GM19035 (cell line): ENCODE data around the gene C1orf74.

ENCODE experiments used
- ATAC-seq: cut with Tn5 transposase; IDR thresholded peaks from one replicate; pipeline ENCODE4 v1.9.1; 2021; ENCODE audit not compliant: unreplicated experiment

The C1orf74 gene

DNA sequence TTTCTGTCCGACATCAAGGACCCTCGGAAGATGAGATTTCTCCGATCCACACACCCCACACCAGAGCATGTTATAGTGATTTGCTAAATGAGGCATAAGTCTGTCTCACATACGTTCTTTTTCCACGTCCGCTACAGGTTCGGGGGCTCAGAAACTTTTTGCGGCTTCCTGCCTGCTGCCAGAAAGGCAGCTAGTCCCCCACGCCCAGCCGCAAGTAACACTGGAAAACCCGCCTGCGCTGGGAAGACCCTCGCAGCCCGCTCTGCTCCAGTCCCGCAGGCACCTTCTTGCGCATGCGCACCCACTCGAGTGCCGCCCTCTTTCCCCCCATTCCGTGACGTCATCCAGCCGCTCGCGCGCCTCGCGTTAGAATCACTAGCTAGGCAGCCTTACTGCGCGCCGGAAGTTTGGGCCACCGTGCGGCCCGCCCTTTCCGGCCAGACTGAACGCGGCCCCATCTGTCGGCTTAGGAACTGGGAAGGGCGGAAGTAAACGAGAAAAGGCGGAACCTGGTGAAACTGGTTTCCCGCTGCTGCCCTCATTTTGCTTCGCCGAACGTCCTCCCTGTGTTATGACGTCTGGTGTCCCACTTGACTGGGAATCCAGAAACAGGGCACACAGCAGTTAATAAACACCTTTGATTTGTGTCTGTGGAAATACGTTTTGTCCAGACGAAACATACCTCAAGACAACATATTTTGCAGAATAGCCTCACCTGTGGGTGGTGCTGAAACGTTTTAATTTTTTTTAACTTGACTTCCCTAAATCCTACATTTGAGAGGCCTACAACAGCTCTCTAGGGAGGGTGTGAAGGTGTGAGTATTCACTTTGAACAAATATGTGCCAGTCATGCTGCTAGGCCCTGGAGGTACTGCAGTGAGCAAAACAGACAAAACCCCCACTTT lies at the start of gene C1orf74:
TSS of gene C1orf74 (minus strand) at position 295 of the 905 bp plus-strand sequence. CDS start 925 bp downstream, outside the sequence.
- ATAC-seq, result peak; percentile 99

DNA sequence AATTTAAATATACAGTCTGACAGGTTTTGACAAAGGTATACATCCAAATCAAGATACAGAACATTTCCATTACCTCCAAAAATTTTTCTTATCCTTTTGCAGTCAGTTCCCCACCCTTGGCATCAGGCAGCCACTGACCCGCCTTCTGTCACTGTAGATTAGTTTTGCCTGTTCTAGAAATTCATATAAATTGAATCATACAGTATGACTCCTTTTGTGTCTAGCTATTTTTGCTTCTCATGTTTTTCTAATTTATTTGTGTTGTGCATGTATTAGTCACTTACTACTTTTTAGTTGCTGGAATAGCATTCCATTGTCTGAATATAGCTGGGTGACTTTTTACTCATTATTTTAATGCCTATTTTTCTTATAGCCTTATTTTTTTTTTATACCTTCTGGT lies 47.3 kb upstream of the C1orf74 start:
- no peak for ATAC-seq

DNA sequence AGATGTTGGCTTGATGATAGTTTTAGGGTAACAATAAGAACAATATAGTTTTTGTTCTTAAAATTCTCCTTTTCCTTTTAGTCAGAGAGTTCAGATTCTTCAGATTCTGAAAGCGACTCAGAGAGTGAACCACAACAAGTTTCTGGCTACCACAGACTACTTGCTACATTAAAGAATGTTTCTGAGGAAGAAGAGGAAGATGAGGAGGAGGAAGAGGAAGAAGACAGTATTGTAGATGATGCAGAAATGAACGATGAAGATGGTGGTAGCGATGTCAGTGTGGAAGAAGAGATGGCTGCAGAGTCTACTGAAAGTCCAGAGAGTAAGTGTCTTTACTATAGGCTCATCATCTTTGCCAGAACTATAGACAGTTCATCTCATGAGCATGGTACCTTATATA lies 46.4 kb upstream of the C1orf74 start:
- no peak for ATAC-seq

DNA sequence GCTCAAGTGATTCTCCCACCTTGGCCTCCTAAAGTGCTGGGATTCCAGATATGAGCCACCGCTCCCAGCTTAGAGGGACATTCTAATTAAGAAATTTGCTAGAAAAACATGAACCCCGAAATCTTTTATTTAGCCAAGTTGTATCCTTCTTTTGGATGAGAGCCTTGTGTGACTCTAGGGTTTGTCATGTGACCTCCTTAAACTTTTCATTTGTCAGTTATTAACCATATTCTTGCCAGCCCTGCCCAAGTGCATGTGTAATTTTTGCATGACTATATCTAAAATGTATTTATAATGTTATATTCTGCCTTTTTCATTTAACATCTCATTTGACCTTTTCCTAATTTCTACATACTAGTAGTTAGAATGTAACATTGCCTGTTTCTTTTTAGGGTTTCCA lies 45.4 kb upstream of the C1orf74 start:
- ATAC-seq, result no peak

DNA sequence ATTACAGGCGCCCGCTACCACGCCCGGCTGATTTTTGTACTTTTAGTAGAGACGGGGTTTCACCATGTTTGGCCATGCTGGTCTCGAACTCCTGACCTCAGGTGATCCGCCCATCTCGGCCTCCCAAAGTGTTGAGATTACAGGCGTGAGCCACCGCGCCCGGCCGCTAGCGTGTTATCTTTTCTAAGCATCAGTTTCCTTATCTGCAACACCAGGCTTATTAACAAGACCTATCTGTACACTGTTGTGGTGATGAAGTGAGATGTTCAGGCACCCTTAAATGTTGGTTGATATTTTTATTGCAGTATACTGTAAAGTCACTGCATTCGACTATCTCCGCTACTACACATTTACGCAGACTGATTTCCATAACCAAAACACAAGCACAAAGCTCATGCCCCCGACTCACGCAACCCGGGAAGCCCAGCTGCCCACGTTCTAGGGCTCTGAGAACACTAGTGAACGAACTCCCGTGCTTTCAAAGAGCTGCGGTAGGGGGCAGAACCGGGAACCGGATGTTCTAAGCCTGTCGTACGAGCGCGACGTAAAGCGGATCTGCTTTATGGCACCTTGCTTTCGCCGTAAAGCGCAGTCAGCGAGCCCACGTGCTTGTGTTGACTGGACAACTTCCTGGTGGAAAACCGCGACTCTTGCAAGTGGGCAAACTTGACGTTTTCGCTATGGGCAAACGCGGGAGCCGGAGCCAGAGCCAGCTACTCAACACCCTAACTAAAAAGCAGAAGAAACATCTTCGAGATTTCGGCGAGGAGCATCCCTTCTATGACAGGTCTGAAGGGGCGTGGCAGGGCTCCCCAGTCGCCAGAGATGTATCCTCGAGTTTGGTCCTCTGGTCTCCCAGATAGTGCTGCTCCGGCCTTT lies 43.3 kb upstream of the C1orf74 start, which contains the start of gene UTP25:
TSS of gene UTP25 (plus strand) at position 589 of the 879 bp plus-strand sequence. CDS start at position 681, 92 bp downstream.
- peak; percentile 91 for ATAC-seq

DNA sequence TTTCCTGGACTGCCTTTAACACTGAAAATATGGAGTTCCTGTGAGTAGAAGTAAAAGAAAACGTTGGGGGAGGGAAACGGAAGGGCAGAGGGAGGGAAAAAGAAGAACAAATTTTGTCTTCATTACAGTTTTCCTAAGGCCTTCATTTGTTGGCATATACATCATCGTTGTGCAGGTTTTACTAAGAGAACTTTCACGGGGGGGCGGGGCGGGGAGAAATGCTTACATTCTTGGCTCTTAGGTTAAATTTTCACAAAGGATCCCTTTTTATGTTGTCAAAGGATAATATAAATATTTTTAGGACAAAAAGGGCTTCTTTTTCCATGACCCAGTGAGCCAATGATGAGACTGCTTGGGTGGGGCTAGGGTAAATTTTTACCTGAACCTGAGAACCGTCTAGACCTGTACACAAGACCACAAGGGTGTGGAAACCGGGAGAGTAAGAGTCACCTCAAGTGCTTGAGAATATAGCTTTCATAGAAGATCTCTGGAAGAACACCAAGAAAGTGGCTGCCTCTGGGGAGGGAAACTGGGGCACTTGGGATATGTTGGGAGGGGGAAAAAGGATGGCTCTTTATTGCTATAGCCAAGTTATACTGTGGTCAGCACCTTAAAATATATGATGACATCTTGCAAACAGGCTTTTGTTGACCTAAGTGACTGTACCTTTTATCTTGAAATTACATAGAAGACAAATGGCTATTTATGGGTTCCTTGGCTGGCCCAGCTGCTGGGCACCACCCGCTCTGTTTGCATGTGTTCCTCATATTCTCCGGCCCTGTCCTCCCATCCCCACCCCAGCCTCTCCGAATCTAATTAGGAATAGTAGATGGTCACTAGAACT lies 41.5 kb upstream of the C1orf74 start:
- ATAC-seq, result no peak

DNA sequence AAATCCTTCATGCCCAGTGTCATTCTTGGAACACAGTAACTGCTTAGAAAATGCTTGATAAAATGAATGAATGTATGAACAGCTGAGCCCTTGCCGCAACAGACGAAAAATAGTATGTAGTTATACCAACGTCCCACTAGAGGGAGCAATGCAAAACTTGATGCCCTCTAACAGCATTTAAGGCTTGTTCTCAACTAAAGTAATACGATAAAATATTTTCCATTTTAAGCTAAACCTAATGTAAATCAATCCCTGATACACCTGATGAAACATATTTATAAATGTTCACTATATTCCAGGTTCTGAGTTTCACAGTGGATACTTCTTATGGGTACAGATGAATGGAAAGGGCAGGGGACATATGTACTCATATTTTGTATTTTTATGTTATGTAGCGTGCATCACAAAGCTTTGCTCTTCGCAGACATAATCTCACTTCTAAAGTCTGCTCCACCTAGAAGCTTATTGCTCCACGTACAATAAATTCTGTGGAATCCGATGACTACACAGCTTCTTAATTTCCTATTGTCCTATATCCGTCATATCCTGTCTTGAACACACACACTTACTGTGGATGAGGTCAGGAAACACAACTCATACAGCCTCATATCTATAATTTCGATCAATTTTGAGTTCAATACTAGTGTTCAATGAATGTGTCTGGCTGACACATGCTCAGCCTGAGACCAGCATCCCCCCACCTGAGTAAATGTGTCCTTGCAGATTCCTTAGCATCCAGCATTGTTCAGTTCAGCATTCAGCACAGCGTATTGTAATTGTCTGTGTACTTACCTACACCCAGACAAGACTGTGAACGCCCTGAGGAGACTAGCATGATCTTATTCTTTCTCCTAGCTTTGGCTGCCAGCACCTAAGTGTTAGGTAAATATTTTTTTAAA lies 39.0 kb upstream of the C1orf74 start:
- ATAC-seq, result no peak

DNA sequence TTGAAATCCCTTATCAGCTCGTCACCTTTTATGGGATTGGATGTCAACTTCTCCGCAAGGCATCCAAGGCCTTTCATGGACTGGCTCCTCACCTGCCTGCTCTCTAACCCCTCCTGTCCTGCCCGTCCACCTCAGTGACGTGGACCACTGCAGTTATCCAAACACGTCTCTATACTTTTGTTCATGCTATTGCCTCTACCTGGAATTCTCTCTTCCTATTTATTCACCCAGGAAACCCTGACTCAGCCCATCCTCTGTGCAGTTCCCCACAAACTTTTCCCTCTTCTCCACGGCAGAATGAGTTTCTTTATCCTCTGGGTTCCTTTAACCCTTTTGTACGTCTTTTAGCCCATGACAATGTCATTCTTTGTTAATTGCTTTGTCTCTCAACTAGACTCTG lies 38.3 kb upstream of the C1orf74 start:
- no peak for ATAC-seq

DNA sequence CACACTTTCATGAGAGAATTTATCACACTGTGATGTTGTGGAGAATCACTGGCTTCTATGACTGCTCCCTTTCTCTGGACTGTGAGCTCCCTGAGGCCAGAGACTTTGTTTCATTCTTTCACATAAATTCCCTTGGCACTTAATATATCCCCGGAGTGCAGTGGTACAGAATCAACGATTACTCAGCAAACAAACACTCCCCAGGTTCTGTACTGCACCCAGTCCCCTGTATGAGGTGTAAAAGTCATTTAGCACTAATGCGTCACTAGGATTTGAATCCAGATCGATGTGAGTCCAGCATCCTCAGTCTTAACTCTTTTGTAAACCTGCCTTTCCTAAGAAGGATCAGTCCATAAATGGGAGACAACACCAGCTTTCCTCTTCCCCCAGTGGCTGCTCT lies 36.6 kb upstream of the C1orf74 start:
- ATAC-seq, result no peak

DNA sequence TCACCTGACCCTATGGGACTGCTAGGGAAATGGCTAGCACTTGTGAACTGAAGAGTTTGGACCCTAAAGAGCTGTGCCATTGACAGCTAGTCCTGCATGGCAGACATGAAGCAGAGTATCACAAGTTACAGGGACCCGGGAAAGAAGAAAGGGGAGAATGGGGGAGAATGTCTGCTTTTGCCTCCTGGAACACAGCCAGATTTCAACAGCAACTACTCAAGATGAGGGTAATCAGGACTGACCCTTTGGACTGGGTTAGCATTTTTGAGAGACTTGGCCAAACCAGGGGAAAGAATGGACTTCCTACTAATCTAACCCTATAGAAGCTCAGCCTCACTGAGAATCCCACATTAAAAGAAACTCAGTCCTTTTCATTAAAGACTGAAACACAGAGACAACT lies 34.7 kb upstream of the C1orf74 start:
- ATAC-seq, result no peak

DNA sequence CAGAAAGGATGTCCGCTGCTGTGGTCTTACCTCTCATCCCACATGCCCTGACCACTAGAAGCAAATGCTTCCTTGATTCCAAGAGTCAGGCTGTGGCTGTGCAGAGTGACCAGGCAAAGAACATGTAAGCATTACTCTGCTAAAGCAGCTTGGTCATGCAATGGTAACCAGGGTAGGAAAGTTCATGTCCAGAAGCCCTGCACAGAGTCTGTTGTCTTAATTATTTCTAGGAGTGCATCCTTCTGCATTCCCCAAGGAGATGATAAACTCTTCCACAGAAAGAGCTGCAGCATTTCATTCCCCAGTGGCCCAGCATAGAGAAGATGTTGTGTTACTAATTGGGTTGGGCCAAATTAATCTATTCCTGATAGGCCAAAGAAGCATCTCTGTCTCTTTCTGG lies 33.3 kb upstream of the C1orf74 start:
- ATAC-seq, result no peak

DNA sequence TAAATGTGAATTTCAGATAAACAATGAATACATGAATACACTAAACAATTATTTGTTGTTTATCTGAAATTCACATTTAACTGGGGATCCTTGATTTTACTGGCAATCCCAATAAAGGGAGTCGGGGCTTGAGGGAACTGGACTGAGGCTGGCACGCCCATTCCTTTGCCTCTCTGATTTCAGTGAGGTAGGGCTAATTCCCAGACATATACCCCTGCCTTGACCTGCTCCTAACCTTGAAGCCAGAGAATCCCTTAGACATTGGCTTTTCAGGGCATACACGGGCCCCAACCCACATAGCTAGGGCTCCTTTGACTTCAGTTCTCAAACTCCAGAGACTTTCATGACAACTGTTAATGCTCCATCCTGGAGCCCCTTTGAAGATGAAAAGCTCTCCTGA lies 32.6 kb upstream of the C1orf74 start:
- ATAC-seq, result no peak

DNA sequence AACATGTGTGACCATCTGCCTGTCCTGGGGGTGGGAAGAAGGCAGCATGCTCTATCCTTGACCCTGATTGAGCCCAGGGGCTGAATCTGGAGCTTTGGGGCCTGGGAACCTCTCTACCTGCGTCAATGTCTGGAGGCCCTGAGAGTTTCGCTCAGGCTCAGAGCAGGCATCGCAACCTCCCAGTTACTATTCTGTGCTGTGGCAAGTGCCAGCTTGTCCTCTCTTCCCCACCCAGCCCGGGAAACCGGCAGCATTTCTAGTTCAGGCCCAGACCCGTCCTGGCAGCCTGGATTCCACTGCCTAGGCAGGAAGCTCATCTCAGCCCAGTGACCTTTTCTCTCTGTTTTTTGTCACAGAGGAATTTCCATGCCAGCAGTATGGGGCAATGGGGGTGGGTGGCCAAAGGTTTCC lies 31.6 kb upstream of the C1orf74 start:
- no peak for ATAC-seq

DNA sequence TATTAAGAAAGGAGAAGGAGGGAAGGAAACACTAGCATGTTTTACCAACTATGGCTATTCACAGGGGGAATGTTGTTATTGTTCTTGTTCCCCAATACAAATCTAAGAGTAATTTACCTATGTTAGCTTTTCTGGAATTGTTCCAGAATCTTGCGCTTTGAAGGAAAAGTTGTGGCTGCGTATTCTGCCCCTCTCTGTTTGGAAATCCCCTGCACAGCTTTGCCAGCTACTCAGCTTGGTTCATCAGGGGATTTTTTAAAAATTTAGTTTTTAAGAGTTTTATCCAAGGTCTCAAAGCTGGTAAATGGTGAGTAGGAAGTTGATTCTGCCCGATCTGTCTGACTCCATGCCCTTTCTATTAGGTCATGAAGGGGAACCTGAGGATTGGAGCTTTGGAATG lies 31.1 kb upstream of the C1orf74 start:
- ATAC-seq, result no peak

DNA sequence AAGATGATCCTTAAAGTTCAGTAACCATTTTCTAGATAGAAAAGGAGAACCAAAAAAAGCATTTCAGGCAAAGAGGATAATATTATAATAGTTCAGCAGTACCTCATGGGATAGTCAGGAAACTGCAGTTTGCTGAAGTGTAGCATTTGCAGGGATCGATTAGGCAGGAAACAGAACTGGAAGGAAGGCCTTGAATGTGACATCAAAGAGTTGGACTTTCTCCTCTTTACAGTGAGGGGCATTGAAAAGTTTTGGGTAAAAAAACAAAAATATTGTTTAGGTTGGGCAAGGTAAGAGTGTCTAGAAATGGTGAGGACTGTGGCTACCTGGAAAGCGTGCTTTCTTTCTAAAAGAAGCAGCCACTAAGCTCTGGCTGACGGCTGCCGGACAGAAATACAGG lies 29.5 kb upstream of the C1orf74 start:
- ATAC-seq, result no peak

DNA sequence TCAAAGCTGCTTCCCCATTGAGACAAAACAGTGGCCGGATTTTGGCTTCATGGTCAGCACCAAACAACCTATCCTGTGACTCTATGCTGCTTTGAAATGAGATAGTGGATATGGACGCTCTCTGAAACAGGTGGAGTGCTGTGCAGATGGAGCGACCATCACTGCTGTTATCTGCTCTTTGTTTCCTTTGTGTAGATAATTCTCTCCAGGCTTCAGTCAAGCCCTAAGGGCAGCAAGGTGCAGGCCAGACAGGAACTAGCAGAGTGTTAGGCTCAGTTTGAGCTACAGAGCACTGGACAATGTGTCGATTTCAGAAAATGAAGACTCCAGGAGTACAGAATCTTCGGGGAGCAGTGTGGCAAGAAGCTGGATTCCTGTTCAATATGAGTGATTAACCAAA lies 26.4 kb upstream of the C1orf74 start:
- no peak for ATAC-seq

DNA sequence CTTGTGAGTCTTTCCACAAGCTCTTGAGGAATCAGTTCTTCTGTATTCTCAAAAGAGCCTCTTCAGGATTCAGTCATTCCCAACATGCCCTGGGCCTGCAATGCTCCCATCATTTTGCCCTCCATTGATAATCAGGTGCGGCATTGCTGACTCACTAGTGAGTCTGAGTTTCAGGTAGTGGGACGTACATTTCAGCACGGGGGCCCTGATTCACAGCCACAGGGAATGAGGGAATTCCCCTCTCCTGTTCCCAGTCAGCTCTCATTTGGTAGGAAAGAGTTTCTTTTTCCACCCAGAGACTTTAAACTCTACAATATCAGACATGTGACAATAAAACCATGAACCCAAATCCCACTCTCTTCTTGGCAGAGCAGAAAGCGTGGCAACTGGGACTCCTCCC lies 25.3 kb upstream of the C1orf74 start:
- no peak for ATAC-seq

DNA sequence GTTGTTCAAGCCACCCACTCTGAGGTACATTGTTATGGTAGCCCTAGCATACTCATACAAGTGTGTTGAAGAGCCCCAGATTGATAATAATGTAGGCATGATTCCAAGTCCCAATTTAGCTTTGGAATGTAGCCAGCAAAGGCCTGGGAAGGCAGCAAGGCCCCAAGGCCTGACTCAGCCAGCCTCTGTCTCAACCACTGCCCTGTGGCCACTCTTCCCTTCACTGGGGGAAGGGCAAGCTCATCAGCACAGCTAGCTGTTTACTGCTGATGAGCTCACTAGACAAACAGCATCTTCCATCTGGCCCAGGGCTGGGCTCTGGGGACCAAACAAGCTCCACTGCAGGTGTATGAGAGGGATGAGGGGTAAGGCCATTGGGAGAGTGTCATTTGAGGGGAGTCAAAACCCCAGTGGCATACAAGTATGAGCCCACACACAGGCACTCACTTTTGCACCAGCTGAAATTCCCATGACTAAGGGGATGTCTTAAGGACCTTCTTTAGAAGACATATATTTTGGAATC lies 23.8 kb upstream of the C1orf74 start:
- no peak for ATAC-seq

DNA sequence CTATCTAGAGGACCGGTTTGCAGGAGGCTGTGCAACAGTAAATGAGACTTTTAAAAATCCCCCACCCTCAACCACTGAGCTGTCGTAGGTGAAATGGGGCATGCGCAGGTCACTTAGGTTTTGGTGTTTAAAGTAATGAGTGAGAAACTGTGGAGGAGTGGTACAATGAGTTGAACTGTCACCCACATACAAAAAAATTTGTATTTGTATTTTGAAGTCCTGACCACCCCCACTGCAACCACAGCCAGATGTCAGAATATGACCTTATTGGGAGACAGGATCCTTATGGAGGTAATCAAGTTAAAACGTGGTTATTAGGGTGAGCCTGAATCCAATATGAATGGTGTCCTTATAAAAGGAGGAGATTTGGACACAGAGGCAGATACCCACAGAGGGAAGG lies 23.1 kb upstream of the C1orf74 start:
- no peak for ATAC-seq
